ENCODE results near the gene NDUFS6.

GRCh38 chr5:1761453-1761755 is 39.8 kb upstream of the NDUFS6 start:
- TF ChIP-seq, protein P1, sequence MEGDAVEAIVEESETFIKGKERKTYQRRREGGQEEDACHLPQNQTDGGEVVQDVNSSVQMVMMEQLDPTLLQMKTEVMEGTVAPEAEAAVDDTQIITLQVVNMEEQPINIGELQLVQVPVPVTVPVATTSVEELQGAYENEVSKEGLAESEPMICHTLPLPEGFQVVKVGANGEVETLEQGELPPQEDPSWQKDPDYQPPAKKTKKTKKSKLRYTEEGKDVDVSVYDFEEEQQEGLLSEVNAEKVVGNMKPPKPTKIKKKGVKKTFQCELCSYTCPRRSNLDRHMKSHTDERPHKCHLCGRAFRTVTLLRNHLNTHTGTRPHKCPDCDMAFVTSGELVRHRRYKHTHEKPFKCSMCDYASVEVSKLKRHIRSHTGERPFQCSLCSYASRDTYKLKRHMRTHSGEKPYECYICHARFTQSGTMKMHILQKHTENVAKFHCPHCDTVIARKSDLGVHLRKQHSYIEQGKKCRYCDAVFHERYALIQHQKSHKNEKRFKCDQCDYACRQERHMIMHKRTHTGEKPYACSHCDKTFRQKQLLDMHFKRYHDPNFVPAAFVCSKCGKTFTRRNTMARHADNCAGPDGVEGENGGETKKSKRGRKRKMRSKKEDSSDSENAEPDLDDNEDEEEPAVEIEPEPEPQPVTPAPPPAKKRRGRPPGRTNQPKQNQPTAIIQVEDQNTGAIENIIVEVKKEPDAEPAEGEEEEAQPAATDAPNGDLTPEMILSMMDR (conservative IDR thresholded peaks at IDR 0.05; ENCODE audit: low read depth, low read length): no peak
- TF ChIP-seq EZH2 (IDR thresholded peaks at IDR 0.05; ENCODE audit: borderline replicate concordance, low read depth, low read length, poor library complexity, severe bottlenecking): no peak
